B cell (primary cell): ENCODE measurements around the gene EDAR. TPM values are rescaled to one million over a fixed set of nuclear protein-coding genes. Genes with fewer than 3 reads are reported as not detected.

ENCODE experiments used
- ATAC-seq: fragments of 200-7000 bp; cut with Tn5 transposase; one replicate; pipeline ENCODE4 v1.10.0; 2021; ENCODE audit warnings: low read depth, mild to moderate bottlenecking, moderate number of reproducible peaks, moderate library complexity
- CTCF ChIA-PET: fragments of 350-600 bp; sonication (Branson Sonifier 250); formaldehyde crosslinking; loops from one replicate; lab custom pipeline; 2021; ENCODE audit warnings: antibody characterized with exemption, inconsistent platforms; lab: Charles Lee
- POLR2A ChIA-PET: fragments of 350-600 bp; sonication (Branson Sonifier 250); formaldehyde crosslinking; loops from one replicate; lab custom pipeline; 2021; ENCODE audit warnings: antibody characterized with exemption; lab: Charles Lee
- DNase-seq: peaks from one replicate; pipeline ENCODE4 v3.0.0; 2013
- H2AFZ ChIP-seq: 2 replicates; pipeline ENCODE4 v1.6.1; 2012; ENCODE audit warnings: mild to moderate bottlenecking, low read depth, low read length; ENCODE audit not compliant: insufficient read depth, poor library complexity, severe bottlenecking
- H3K27ac ChIP-seq, 2 donors: 1 replicate in 1 of 2; 2 replicates in 1 of 2; pipeline ENCODE4 v1.5.1; 2012 to 2013; ENCODE audit warnings: low read length in 2 of 2, mild to moderate bottlenecking in 2 of 2, moderate library complexity in 1 of 2
- H3K27me3 ChIP-seq, 4 experiments: fragments of 200-600 bp in 1 of 4; sonication (generic) in 1 of 4; replicated peaks in 1 of 4; 1 replicate in 2 of 4; 2 replicates in 2 of 4; pipeline versions ENCODE4 v1.6.1 to v1.7.0; 2013 to 2016; ENCODE audit warnings: low read length in 3 of 4, mild to moderate bottlenecking in 2 of 4, mixed read lengths in 1 of 4, moderate library complexity in 1 of 4; ENCODE audit not compliant: insufficient read depth in 4 of 4, control insufficient read depth in 3 of 4; ENCODE audit errors: control extremely low read depth in 1 of 4
- H3K36me3 ChIP-seq, 2 experiments: replicated peaks in 1 of 2; 1 replicate in 1 of 2; 2 replicates in 1 of 2; pipeline versions ENCODE4 v1.6.1 to v1.7.1; 2013; ENCODE audit warnings: low read length in 1 of 2; ENCODE audit not compliant: insufficient read depth in 2 of 2, control insufficient read depth in 1 of 2; ENCODE audit errors: control extremely low read depth in 1 of 2, extremely low read depth in 1 of 2
- H3K4me1 ChIP-seq, 2 donors: fragments of 200-600 bp in 1 of 2; sonication (generic) in 1 of 2; 1 replicate in 1 of 2; 2 replicates in 1 of 2; pipeline versions ENCODE4 v1.5.1 to v1.6.1; 2013 to 2017; ENCODE audit warnings: low read length in 2 of 2; ENCODE audit not compliant: control insufficient read depth in 2 of 2, insufficient read depth in 2 of 2
- H3K4me2 ChIP-seq: replicated peaks from 2 replicates; pipeline ENCODE3; 2012; ENCODE audit warnings: mild to moderate bottlenecking, low read depth, low read length; ENCODE audit not compliant: poor library complexity, severe bottlenecking
- H3K4me3 ChIP-seq, 5 experiments: fragments of 200-600 bp in 1 of 5; sonication (generic) in 1 of 5; 1 replicate in 3 of 5; 2 replicates in 2 of 5; pipeline versions ENCODE4 v1.5.1 to v1.7.0; 2011 to 2016; ENCODE audit warnings: low read length in 4 of 5, mild to moderate bottlenecking in 4 of 5, low read depth in 2 of 5, control low read depth in 1 of 5, moderate library complexity in 1 of 5; ENCODE audit not compliant: insufficient read depth in 1 of 5; ENCODE audit errors: control extremely low read depth in 1 of 5, extremely low read depth in 1 of 5
- H3K79me2 ChIP-seq: fragments of 200-600 bp; sonication (generic); one replicate; pipeline ENCODE4 v1.6.0; 2016; ENCODE audit warnings: low read length; ENCODE audit not compliant: control insufficient read depth, insufficient read depth
- H3K9ac ChIP-seq: fragments of 200-600 bp; sonication (generic); 2 replicates; pipeline ENCODE4 v1.6.1; 2017; ENCODE audit warnings: mild to moderate bottlenecking, low read length, moderate library complexity
- H3K9me3 ChIP-seq, 3 donors: one replicate each; pipeline versions ENCODE4 v1.6.1 to v1.7.1; 2013; ENCODE audit warnings: low read length in 2 of 3; ENCODE audit not compliant: control insufficient read depth in 2 of 3, insufficient read depth in 1 of 3; ENCODE audit errors: control extremely low read depth in 1 of 3
- H4K20me1 ChIP-seq: 2 replicates; pipeline ENCODE4 v1.6.0; 2012; ENCODE audit warnings: mild to moderate bottlenecking, low read length; ENCODE audit not compliant: insufficient read depth, control insufficient read depth, poor library complexity, severe bottlenecking
- H3K27ac Mint-ChIP-seq: one replicate; pipeline ENCODE4 v1.8.0; 2021; ENCODE audit warnings: mixed read lengths
- H3K27me3 Mint-ChIP-seq: one replicate; pipeline ENCODE4 v1.8.0; 2021; ENCODE audit warnings: mixed read lengths
- H3K4me1 Mint-ChIP-seq: one replicate; pipeline ENCODE4 v1.8.0; 2021; ENCODE audit warnings: mixed read lengths
- H3K4me3 Mint-ChIP-seq: one replicate; pipeline ENCODE4 v1.8.0; 2021; ENCODE audit warnings: mixed read lengths
- H3K9me3 Mint-ChIP-seq: one replicate; pipeline ENCODE4 v1.8.0; 2022; ENCODE audit warnings: mixed read lengths; ENCODE audit not compliant: insufficient read depth
- EZH2 ChIP-seq: IDR thresholded peaks from 2 replicates; pipeline ENCODE4 v1.6.1; 2012; ENCODE audit warnings: borderline replicate concordance, low read depth, mild to moderate bottlenecking, moderate library complexity, low read length; ENCODE audit not compliant: insufficient read depth, poor library complexity, severe bottlenecking
- WGBS: methylation state at CpG from one replicate; pipeline ENCODE4 v1.1.5; 2013; ENCODE audit warnings: missing lambda C conversion rate; ENCODE audit not compliant: insufficient coverage; 5-methylcytosine and 5-hydroxymethylcytosine counted together
- intact Hi-C: fragments of 100-400 bp; cut with micrococcal nuclease; formaldehyde crosslinking; loops from one replicate; pipeline ENCODE4 v1.10.0; 2022
- polyA plus RNA-seq: library from polyadenylated mRNA; depleted of rRNA; stranded (reverse); fragments of >200 nt; gene quantifications from 2 replicates; pipeline ENCODE4 v1.2.3, GENCODE V29; 2012
- total RNA-seq, 2 donors: library from RNA; stranded (reverse); fragments of 120-200 nt in 1 of 2; gene quantifications; 1 replicate in 1 of 2; 2 replicates in 1 of 2; pipeline versions ENCODE4 v1.2.3 to v1.2.4, GENCODE V29; 2013 to 2022
- TF ChIP-seq, protein P1 (sequence below): fragments of 200-600 bp; IDR thresholded peaks from one replicate; pipeline ENCODE4 v1.8.0; 2022; ENCODE audit warnings: antibody characterized with exemption, mild to moderate bottlenecking

EDAR gene
- total and polyA plus RNA-seq, 2 donors (not counting 1 experiment from before 2014, with no cell fraction given), result 0.03 TPM; not detected in 1

DNA sequence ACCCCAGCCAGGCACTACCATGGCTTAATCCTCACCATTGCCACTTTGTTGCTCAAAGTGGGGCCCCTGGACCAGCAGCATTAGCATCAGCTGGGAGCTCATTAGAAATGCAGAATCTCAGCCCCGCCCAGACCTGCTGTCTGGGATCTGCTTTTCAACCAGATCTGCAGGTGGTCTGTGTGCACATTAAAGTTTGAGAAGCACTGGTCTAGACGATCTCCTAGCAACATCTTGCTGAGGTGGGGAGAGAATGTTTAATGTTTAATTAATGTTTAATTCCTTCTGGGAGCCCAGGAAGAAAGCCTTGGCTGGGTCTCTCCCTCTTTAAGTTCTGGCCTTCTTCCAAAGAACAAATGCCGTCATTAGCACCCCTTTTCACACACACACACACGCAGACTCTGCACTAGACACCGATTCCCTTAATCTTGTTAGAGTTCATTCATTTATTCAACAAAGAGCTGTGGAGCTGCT, 53.7 kb downstream of the EDAR start:
- ChIA-PET CTCF (no interaction called here), POLR2A (no interaction called here)
- Mint-ChIP-seq H3K27ac (no peak overlapping the region), H3K9me3 (no peaks in the 10 kb centered on the region), H3K4me1 (peaks cover 5% of the 10 kb centered on the region), H3K4me3 (no peak overlapping the region), H3K27me3 (peaks cover 11% of the 10 kb centered on the region)
- no peak overlapping the region for H3K27ac ChIP-seq
- intact Hi-C loops, result no loop called here
- H3K36me3 ChIP-seq, result no peaks in the 10 kb centered on the region
- ATAC-seq (no peak), DNase-seq (no peak)
- peaks cover 0 to under 1% (median 0%) of the 10 kb centered on the region in 3 donors for H3K9me3 ChIP-seq
- no peak overlapping the region for H2AFZ ChIP-seq
- H3K27me3 ChIP-seq, result no peaks in the 10 kb centered on the region
- 100% methylated on average over 2 of the region's 5 CpGs for WGBS
- no peak overlapping the region for H3K4me3 ChIP-seq
- no peaks in the 10 kb centered on the region for H3K79me2 ChIP-seq
- no peak overlapping the region for H3K9ac ChIP-seq
- H4K20me1 ChIP-seq, result no peaks in the 10 kb centered on the region
- TF ChIP-seq EZH2, result no peak
- TF ChIP-seq, protein P1, sequence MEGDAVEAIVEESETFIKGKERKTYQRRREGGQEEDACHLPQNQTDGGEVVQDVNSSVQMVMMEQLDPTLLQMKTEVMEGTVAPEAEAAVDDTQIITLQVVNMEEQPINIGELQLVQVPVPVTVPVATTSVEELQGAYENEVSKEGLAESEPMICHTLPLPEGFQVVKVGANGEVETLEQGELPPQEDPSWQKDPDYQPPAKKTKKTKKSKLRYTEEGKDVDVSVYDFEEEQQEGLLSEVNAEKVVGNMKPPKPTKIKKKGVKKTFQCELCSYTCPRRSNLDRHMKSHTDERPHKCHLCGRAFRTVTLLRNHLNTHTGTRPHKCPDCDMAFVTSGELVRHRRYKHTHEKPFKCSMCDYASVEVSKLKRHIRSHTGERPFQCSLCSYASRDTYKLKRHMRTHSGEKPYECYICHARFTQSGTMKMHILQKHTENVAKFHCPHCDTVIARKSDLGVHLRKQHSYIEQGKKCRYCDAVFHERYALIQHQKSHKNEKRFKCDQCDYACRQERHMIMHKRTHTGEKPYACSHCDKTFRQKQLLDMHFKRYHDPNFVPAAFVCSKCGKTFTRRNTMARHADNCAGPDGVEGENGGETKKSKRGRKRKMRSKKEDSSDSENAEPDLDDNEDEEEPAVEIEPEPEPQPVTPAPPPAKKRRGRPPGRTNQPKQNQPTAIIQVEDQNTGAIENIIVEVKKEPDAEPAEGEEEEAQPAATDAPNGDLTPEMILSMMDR, result no peak
- H3K4me1 ChIP-seq, result no peaks in the 10 kb centered on the region
- no peak overlapping the region for H3K4me2 ChIP-seq

DNA sequence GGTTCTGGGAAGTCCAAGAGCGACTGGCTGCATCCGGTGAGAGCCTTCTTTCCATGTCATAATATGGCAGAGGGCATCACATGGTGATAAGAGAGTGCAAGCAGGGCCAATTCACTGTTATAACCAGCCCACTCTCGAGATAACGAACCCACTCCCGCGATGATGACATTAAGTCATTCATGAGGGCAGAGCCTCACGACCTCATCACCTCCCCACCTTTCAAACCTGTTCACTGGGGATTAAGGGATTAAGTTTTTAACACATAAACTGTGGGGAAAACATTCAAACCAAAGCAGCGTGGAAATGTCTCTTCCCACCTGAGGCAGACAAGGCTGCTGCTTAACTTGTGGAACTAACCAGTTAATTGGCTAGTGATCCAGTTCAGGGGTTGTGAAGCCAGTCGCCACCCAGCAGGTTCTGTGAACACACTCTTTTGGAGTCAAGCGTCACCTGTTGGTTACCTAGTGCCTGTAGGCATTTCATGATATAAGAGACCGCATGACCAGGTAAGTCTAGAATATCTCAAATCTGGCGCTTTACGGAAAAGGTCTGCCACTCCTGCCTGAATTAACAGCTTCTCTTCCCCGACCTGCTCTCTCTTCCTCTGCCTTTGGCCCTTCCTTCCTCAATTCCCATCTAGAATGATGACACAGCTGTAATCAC, 54.3 kb downstream of the EDAR start:
- H3K9me3 ChIP-seq, result no peaks in the 10 kb centered on the region
- ChIA-PET CTCF (no interaction called here), POLR2A (no interaction called here)
- H3K27ac Mint-ChIP-seq, result no peak overlapping the region
- no peaks in the 10 kb centered on the region for H3K36me3 ChIP-seq
- H3K4me3 ChIP-seq, result no peak overlapping the region
- peaks cover 5% of the 10 kb centered on the region for H3K4me1 Mint-ChIP-seq
- H3K27me3 Mint-ChIP-seq, result peaks cover 12% of the 10 kb centered on the region
- intact Hi-C loops, result no loop called here
- WGBS, result 86% methylated on average over 10 of the region's 14 CpGs
- H3K4me3 Mint-ChIP-seq, result no peak overlapping the region
- no peak overlapping the region for H2AFZ ChIP-seq
- no peaks in the 10 kb centered on the region for H3K9me3 Mint-ChIP-seq
- no peak for TF ChIP-seq EZH2
- TF ChIP-seq, protein P1, result no peak
- H3K4me1 ChIP-seq, result no peaks in the 10 kb centered on the region
- DNase-seq (no peak), ATAC-seq (no peak)
- H3K27ac ChIP-seq, result no peak overlapping the region
- no peak overlapping the region for H3K4me2 ChIP-seq
- H3K9ac ChIP-seq, result no peak overlapping the region
- H4K20me1 ChIP-seq, result no peaks in the 10 kb centered on the region
- H3K27me3 ChIP-seq, result no peaks in the 10 kb centered on the region
- no peaks in the 10 kb centered on the region for H3K79me2 ChIP-seq
